Measurements from ENCODE around the gene ADAMTS14. TPM values are rescaled to one million over a fixed set of nuclear protein-coding genes. Genes with fewer than 3 reads are reported as not detected.

ADAMTS14 gene
- total RNA-seq, 1 donor from 2014 or later: 3.4 TPM

DNA sequence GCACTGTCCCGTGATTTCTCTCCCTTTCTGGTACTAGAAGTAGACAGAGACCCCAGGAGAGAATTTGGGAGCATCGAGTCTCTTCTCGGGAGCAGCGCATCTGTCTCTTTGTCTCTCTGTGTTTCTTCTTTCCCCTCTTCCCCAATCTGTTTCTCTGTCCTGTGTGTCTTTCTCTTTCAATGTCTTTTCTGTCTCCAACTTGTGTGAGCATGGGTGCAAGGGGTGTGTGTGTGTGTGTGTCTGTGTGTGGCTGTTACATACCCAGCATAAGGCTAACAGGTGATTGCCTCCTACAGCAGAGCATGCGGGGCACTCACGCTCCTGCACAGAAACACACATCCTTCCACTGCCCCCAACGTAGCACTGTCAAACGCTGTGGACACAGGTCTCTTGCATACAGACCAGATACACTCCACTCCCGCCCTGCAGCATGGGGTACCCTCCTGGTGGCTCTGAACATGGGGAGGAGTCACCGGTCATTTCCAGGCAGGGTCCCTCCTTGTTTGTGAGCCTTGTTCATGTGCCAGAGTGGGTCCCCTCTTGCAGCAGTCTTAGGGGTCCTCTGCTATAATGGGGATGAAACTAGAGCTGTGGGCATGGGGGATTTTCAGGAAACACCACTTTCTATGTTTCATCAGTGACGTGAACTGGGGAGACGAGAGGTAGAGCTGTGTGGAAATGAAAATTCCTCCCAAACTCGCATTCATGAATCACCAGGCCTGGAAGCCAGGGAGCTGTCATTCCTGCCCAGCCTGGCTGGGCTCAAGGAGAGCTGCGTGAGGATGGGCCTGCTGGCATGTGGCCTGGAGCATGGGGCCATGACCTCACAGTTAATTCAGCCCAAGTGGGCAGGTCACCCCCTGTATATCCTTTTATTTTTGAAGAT lies 980 bp downstream of the ADAMTS14 start:
- no peak for DNase-seq (ENCODE audit: extremely low read depth, low read depth, low spot score)

GRCh38 chr10:70673929-70674559 lies 1.7 kb downstream of the ADAMTS14 start:
- no peak for DNase-seq (ENCODE audit: extremely low read depth, low read depth, low spot score)

- no peak for DNase-seq (ENCODE audit: extremely low read depth, low read depth, low spot score)
Measured at GRCh38 chr10:70674560-70675495, 2.5 kb downstream of the ADAMTS14 start.

DNA sequence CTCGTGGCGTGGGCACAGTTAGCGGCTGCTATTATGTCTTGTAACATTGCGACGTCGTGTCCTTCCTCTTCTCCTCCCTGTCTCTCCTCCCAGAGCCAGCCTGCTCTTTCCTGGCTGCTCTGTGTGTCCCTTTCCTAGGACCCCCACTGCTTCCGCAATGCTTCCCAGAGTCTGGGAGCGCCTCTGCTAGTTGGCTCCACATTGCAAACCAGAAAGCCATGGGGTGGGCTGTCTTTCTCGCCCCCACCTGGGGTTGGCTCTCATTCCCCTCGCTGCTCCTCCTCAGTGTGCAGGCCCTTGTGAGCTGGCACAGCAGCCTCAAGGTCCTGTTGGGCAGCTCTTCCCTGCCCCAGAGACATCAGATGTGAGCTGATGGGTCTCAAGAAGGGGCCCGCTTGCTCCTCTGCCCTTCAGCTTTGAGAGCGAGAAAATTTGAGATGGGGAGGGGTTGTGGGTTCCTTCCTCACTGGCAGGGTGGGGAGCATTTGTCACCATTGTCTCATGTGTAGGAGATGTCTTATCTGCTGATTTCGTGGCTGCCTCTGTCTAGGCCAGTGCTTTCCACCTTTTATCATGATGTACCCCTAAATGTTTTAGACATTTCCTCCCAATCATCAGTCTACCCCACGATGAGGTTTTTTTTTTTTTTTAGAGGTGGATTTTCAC lies 3.3 kb downstream of the ADAMTS14 start:
- no peak for DNase-seq (ENCODE audit: extremely low read depth, low read depth, low spot score)

DNA sequence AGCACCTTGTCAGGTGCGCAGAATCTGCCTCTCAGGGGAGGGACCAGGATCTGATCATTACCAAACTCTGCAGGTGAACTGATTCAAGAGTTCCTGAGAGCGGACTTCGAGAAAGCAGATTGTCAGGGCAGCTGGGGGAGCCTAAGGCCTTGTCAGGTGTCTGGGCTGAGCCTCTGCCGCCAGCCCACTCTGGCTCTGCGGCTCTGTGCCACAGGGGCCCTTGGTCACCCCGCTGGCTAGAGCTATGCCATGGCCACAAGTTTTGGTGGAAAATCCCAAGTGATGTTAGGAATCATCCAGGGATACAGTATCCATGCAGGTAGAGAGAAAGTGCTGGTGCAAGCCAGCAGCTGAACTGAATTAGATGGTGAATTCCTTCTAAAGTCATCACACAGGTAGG lies 4.2 kb downstream of the ADAMTS14 start:
- DNase-seq (ENCODE audit: extremely low read depth, low read depth, low spot score): no peak

- DNase-seq (ENCODE audit: extremely low read depth, low read depth, low spot score): no peak
Measured at GRCh38 chr10:70677016-70677415, 4.7 kb downstream of the ADAMTS14 start.

- no peak for DNase-seq (ENCODE audit: extremely low read depth, low read depth, low spot score)
Measured at GRCh38 chr10:70677620-70678249, 5.4 kb downstream of the ADAMTS14 start.

- DNase-seq (ENCODE audit: extremely low read depth, low read depth, low spot score): no peak
Measured at GRCh38 chr10:70678250-70678635, 5.9 kb downstream of the ADAMTS14 start.

DNA sequence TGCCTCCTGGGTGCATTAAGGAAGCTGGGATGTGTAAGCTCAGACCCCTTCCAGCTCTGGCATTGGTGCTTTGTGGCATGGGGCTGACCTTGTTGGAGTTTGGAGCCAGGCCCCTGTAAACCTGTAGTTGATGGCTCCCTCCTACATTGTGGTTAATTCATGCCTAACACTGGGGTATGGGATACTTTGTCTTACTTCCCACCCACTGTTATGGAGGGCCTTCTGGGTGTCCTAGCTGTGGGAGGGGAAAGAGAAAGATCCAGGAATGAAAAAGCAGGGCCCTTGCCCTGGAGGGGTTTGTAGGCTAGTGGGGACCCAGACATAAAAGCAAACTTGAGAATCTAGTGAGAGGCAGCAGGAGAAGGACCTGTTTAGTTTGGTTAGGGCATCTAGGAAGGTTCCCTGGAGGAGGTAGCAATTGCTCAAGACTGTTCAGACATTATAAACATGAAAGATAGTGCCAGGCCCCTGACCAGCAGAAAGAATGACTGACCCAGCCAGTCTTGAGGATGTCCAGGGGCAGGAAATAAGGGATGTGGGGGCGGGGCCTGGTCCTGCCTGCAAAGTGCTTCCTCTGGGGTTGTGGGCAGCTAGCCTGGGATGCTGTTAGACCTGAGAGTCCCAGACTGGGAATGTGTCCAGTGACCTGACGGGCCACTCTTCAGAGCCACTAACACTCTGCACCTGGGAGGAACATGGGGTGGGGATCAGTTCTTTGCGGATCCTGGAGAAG lies 6.6 kb downstream of the ADAMTS14 start:
- no peak for DNase-seq (ENCODE audit: extremely low read depth, low read depth, low spot score)

- no peak for DNase-seq (ENCODE audit: extremely low read depth, low read depth, low spot score)
Measured at GRCh38 chr10:70679498-70679897, 7.2 kb downstream of the ADAMTS14 start.

GRCh38 chr10:70680899-70681730 lies 8.8 kb downstream of the ADAMTS14 start:
- no peak for DNase-seq (ENCODE audit: extremely low read depth, low read depth, low spot score)

- no peak for DNase-seq (ENCODE audit: extremely low read depth, low read depth, low spot score)
Measured at GRCh38 chr10:70681731-70682005, 9.4 kb downstream of the ADAMTS14 start.

- no peak for DNase-seq (ENCODE audit: extremely low read depth, low read depth, low spot score)
Measured at GRCh38 chr10:70682920-70683600, 10.8 kb downstream of the ADAMTS14 start.

DNA sequence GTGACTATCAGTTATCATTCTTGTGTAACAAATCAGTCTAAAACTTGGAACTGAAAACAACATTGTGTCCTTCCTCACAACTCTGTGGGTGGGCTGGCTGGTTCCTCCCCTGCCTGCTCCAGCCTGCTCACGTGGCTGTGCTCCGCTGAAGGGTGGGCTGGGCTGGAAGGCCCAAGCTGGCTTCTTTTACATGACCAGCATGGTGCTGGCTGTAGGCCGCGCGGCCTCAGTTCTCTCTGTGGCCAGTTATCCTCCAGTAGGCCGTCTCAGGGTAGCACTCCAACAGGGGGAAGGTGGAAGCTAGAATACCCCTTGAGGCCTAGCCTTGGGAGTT lies 11.3 kb downstream of the ADAMTS14 start:
- DNase-seq (ENCODE audit: extremely low read depth, low read depth, low spot score): no peak

- no peak for DNase-seq (ENCODE audit: extremely low read depth, low read depth, low spot score)
Measured at GRCh38 chr10:70683940-70684339, 11.6 kb downstream of the ADAMTS14 start.

GRCh38 chr10:70684374-70684773 lies 12.1 kb downstream of the ADAMTS14 start:
- DNase-seq (ENCODE audit: extremely low read depth, low read depth, low spot score): no peak

DNA sequence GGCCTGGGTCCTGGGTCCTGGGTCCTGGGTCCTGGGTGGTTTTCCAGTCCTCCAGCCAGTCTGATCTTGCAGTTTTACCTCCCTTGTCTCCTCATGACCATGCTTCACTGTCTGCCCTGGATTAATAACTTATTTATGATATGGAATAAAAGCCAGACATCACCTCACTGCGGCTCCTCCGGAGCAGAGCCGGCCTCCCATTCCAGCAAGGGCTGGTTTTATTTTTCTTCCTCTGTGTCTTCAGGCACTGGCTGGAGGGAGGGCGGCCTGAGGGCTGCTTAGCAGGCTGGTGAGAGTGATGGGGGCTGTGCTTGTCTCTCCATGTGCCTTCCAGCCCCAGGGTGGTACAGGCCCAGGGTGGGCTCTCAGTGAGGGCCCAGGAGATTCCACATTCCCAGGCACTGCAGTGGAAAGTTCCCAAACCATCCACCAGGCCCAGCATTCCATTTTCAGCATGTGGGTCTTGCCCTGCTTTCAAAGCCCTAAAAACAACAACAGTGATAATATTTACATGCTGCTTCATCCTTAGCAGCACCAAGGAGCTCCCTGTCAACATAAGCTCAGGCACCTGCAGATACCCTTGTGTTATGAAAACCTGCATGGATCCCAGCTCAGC lies 12.6 kb downstream of the ADAMTS14 start:
- no peak for DNase-seq (ENCODE audit: extremely low read depth, low read depth, low spot score)

DNA sequence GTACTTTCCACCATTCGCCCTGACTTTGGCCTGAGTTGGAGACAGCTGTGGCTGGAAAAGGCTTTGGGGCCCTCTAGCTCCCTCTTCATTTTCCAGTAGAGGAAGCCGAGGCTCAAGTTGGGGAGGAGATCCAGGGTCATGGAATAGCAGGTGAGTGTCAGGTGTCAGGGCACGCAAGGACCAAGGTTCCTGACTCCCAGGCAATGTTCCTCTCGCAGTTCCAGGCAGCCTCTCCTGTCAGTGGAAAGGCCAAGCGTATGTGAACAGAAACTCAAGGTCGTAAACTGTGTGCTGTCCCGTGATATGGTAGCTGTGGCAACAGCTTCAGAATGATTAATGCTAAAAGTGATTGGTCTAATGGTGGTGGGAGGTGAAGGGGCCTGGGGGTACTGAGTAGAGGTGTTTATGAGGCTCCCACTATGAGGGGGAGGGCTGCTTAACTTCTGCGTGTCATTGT lies 13.2 kb downstream of the ADAMTS14 start:
- no peak for DNase-seq (ENCODE audit: extremely low read depth, low read depth, low spot score)

Measured in glomerular endothelial cell (primary cell).